Endometrial microvascular endothelial cells (primary cell): ENCODE measurements around the gene TOM1L2. TPM values are rescaled to one million over a fixed set of nuclear protein-coding genes. Genes with fewer than 3 reads are reported as not detected.
"Not testable (repeated sequence)": the region's sequence is repeated elsewhere in the genome, so short reads cannot be mapped to it uniquely, and the experiment has no call there.

Experiments used
- in situ Hi-C: cut with HindIII; loops from 2 replicates; pipeline ENCODE4 v1.10.0; 2017; ENCODE audit warnings: low sequenced_read_pairs, low pct_unique_long_range_greater_than_20kb; ENCODE audit errors: inconsistent ontology term
- total RNA-seq: library from RNA; depleted of rRNA; stranded (reverse); fragments of >200 nt; gene quantifications from one replicate; pipeline ENCODE4 v1.2.3, GENCODE V29; 2015; ENCODE audit errors: inconsistent ontology term

Gene TOM1L2
- total RNA-seq, 1 donor from 2014 or later, result 68.5 TPM

DNA sequence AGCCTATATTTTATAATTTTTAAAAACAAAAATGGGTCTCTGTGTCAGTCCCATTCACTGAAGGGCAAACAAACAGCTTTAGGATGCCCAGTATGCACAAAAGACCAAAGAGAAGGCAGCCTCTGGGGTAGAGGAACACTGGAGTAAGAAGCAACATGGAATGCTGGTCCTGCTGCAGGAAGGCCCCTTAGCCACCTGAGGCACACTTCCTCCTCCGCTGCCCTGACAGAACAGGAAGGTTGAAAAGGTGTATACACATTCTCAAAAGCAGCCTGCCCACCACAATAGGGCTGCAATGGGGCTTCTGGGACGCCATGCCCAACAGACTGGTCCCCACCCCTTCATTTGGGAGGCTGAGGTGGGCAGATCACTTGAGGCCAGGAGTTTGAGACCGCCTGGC, 19.5 kb downstream of the TOM1L2 start:
- in situ Hi-C loops, result no loop called here

DNA sequence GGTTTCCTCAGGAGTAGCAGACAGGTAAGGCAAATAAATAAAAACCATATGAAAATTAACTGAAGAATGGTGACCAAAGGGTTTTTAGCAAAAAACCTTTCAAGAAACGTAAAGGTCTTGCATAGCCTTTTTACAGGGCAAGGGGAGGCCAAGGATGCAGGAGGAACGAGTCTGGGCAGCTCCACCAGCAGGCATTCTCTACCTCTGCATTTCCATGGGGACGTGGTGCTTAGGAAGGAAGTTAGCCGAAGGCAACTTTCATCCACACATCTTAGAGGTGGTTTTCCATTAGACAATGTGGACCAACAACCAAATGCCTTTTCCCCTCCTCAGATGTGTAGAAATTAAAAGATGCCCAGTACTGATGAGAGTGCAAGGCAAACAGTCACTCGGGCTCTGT, 20.7 kb downstream of the TOM1L2 start:
- in situ Hi-C loops, result no loop called here

DNA sequence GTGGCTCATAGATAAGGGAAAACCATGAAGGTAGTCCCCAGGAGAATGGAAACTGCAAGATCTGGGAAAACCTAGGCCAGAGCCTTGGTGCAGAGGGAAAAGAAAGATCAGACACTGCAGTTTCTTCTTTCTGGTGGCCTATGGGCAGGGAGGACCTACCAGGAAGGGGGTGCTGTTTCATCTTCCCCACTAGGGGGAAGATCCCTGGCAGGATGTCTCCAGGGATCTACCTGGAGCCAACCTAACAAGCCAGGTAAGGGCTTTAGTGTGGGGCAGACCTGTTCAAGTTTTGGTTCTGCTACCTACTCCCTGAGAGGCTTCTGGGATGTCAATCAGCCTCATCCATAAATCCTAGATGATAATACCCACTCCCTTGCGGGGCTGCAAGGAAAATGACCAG, 21.4 kb downstream of the TOM1L2 start:
- in situ Hi-C loops, result no loop called here

DNA sequence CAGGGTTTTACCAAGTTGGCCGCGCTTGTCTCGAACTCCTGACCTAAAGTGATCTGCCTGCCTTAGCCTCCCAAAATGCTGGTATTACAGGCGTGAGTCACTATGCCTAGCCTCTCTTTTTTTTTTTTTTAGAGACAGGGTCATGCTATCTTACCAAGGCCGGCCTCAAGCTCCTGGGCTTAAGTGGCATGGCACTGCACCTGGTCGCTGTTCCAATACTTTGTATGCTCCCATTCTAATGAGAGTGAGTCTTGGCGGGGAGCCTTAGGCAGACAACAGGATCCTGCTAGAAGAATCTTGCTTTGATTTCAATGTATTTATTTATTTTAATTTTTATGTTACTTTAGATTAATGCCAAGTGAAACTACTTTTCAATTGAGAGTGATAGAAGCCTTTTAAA, 21.9 kb downstream of the TOM1L2 start:
- in situ Hi-C loops, result no loop called here

DNA sequence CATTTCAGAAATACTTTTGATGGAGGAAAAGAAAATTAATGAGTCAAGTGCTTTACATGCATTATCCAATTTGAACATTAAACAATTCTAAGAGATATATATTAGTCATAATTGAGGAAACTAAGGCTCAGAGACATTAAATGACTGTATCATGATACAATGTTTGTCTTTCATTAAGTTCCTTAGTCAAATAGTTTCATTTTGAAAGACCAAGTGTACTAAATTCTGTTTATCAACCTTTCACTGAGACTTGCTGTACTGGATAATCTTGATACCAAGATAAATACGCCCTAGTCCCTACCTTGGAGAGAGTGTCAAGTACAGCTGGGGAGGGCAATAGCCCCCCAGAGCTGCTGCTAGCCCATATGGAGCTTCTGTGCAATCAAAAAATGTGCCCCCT, 24.2 kb downstream of the TOM1L2 start:
- in situ Hi-C loops, result no loop called here

DNA sequence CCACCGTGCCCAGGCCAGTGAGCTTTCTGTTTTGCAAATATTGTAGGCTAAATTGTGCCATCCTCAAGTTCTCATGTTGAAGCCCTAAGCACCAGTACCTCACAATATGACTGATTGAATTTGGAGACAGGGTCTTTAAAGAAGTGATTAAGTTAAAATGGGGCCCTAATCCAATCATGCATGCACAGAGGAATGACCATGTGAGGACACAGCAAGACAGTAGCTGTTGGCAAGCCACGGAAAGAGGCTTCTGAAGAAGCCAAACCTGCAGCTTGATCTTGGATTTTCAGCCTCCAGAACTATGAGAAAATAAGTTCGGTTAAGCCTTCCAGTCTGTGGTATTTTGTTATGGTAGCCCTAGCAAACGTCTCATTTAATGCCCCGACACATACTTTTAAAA, 24.9 kb downstream of the TOM1L2 start:
- in situ Hi-C loops, result no loop called here

DNA sequence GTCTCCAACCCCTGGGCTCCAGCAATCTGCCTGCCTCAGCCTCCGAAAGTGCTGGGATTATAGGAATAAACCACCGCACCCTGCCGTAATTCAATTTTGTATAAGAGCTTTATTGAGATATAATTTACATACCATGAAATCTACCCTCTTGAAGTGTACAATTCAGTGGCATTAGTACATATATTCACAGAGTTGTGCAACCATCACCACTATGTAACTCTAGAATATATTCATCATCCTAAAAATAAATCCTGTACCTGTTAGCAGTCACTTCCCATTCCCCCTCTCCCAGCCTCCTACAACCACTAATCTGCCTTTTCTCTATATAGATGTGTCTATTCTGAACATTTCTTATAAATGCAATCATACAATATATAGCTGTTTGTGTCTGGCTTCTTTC, 26.1 kb downstream of the TOM1L2 start:
- in situ Hi-C loops, result no loop called here

DNA sequence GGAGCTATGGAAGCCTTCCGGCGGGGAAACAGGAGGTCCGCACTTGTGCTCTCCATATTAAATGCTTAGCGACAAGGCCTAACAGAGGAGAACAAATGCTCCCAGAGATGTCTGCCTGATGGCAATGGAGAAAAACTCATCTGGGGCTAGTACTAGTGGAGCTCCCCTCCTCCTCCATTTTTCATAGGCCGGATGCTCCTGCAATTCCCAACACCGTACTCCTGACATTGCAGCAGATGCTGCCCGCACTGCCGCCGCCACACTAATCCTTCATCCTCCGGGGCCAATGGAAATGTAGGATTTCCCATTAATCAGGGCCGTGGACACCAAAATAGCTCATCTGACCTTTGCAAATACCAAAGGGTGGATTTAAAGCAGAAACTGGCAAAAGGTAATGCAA, 27.5 kb downstream of the TOM1L2 start:
- in situ Hi-C loops, result no loop called here

DNA sequence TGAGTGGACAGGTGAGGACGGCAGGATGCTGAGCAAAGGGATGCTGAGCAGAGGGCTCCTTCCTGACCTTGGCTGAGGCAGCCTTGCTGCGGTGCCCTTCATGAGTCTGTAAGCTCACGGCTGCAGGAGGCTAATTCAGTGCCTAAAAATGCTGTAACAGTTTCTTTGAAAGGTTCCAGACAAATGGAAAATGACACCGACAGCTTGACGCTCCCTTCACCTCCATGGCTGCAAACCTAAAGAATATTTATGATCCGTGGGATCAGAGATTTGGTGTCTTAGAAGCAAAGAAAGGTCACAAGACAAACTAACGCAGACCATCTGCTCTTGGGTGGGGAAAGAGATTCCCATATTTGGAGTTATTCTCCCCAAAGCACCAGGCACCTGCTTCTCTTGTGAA, 28.0 kb downstream of the TOM1L2 start:
- in situ Hi-C loops, result no loop called here

DNA sequence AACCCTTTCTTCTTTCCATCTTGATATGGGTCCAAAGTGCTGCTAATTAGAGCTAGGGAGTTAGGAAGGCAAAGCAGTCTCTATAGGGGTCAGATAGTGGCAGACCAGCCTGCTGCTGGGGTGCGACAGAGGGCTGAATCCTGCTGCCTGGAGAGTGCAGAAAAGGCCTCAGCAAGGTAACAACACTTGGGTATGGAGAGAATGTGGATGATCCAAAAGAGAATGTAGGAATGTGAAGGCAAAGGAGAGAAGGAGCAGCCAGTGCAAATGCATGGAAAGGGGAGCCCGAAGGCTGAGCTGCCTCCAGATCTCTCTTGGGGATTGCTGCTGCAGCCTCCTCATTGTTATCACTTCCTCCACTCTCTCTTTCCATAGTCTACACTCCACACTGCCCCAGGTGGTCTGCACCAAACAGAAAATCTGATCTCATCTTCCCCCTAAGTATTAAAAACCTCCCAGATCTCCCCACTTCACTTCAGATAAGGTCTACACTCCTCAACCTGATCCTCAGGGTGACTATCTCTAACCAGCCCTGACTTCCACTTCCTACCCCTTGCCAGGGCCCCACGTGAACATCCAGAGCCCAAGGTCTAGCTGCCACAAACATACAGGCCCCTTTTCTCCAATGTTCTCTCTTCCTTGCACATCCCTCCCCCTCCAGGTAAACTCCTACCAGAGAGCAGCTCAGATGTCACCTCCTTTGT, 28.8 kb downstream of the TOM1L2 start:
- in situ Hi-C loops, result no loop called here

DNA sequence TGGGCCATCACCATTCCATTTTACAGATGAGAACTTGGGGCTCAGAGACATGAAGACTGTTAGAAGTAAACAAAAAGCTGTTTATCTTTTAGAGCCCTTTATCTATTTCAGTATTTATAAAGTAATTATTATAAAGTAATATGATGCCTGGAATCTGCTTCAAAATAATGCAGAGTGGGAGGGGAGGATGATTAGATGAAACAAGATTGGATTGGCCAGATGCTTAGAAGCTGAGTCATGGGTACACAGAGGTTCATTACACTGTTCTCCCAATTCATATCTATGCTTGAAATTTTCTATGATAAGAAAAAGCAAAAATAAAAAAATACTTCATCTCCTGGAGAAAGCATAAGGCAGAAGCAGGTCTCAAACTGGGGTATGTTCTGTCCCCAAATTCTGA, 29.4 kb downstream of the TOM1L2 start:
- in situ Hi-C loops, result no loop called here

DNA sequence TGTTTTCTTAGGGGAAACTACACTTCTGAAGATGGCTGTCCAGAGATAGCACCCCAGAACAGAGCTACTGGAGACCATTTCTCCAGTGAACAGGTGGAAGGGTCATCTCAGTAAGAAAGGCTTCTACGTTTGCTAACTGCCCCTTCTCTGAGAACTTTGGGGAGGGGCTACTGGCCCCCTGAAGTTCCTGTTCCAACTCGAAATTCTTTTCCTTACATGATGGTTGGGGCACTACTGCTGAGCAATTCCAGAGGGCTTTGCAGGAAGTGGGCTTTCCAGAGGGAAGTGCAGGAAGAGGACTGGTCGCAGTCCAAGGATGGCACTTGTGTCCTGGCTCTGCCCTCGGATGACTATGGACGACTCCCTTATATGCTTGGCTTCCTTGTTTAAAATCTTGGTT, 31.2 kb downstream of the TOM1L2 start:
- in situ Hi-C loops, result no loop called here

DNA sequence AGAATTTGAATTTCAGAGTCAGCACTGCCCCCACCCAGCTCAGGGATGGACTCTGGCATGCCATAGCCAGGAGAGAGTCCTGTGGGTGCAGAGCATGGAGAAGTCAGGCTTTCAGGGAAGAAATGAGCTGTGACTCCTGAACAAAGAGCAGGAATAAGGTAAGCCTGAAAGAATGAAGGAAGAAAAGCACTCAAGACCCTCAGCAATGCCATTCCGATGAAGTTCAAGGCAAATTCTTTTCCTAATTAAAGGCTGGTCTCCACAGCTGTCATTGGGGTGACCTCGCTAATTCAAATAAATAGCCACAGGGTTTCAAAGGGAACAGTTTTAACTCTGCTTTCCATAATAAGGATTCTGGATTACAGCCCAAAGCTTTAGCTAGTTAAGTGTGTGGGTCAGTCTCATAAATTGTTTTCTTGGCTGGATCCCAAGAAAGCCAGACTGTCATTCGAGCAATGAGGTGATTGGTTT, 31.7 kb downstream of the TOM1L2 start:
- in situ Hi-C loops, result no loop called here

DNA sequence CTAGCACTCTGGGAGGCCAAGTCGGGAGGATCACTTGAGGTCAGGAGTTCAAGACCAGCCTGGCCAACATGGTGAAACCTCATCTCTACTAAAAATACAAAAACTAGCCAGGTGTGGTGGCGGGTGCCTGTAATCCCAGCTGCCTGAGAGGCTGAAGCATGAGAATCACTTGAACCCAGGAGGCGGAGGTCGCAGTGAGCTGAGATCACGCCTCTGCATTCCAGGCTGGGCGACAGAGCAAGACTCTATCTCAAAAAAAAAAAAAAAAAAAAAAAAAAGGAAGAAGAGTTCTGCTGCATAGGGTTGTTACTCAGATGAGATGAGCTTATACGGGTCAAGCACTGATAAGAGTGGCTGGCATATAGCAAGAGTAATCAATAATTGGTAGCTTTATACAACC, 32.3 kb downstream of the TOM1L2 start:
- in situ Hi-C loops, result not testable (repeated sequence)

DNA sequence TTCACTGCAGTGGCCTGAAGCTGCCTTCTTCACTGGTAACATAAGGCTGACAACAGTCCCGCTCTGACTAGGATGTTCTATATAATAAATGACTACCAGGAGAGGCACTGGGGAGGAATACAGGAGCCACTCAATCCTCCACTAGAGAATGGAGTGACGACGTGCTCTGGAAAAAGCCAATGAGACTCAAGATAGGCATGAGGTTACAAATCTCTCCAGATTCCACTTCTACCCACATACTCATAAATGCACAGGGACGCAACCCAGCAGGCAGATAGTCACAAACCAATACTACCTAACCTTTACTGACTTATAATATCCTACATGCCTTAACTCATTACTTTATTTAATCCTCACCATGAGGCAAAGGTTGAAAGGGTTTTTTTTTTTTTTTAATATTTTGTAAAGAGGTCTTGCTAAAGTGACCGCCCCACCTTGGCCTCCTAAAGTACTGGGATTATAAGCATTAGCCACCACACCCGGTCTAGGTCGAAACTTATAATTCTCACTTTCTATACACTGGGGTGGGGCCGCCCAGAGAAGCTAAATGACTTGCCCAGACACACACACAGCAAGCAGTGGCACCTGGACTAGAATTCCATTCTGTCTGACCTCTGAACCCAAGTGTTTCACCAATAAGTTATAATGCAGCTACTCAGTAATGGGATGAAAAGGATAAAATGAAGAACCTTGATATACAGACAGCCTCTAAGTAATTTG, 33.7 kb downstream of the TOM1L2 start:
- in situ Hi-C loops, result no loop called here

DNA sequence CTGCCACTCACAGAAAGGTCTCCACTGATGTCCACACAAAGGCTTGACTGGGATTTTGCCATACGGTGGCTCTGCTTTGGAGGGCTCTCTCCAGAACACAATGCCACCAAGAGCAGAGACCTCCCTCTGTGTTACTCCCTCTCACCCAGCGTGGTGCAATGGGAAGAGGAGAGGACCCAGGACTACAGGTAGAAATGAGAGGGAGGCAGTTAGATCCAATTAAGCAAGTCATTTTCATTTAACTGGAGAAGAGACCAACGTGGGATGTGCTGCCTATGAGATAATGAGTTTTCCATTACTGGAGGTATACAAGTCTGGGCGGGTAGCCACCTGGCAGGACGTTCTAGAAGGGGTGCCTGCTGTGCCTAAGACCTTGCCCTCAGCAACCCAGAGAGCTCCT, 34.2 kb downstream of the TOM1L2 start:
- in situ Hi-C loops, result no loop called here

DNA sequence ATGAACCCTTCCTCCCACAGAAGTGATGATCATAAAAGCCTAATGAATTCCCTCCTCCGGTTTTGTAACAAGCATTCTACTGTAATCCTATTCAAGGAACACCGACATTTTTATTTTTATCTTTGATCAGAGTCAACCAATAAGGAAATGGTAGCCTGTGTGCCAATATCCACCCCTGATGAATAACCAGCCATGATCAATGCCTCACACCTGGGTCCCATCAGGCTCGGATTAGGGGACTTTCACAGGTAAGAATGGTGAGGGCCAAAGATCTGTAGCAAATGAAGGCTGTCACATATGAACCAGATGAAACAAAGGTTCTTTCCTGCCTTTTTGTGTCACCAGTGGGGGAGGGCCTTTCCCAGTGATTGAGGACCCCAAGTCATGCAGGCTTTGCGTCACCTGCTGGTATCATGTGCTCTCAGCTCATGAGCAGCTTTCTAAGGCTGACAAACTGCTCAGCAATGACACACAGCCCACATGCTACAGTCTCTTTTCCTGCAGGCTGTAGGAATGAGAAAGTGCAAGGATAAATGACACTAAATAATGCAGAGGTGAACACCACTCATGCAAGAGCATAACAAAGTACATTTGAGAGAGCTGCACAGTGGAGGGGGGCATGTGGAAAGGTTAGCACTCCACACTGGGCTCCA, 34.9 kb downstream of the TOM1L2 start:
- in situ Hi-C loops, result no loop called here

DNA sequence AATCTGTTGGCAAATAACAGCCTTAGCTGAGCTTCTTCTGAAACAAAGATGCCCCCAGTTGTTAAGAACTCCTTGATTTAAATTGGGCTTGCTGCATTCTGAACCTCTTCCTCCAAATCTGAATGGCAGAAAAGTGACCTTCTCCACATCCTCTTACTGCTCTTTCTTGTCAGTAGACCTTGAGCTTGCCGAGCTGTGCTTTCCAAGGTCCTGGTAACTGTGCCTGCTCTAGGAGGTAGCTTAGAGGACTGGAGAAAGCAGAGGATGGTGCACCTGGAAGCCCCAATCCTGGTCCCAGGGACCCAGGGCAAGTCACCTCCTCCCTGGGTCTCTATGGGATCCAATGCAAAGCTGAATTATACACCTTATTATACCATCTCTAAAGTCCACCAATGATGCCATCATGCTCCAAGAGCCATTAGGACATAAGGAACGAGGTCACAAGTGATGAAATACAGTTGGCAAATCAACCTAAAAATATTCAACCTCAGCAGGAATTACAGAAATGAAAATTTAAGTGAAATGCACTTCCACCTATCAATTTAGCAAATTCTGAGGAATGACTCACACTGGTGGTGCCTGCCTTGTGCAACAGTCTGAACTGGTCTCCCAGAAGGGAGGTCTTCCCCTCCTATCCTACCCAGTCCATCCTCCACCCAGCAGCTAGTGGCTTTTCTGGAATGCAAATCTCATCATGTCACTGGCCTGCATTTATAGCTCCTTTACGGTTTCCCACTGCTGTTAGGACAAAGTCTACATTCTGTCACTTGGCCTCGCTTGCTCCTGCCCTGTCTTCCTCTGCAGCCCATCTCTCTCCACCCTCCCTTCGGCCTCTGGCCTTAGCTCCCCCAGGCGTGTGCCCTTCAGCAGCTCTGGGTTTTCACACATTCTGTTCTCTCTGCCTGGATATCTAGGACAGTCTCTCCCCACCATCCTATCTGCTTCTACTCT, 36.6 kb downstream of the TOM1L2 start:
- in situ Hi-C loops, result no loop called here

DNA sequence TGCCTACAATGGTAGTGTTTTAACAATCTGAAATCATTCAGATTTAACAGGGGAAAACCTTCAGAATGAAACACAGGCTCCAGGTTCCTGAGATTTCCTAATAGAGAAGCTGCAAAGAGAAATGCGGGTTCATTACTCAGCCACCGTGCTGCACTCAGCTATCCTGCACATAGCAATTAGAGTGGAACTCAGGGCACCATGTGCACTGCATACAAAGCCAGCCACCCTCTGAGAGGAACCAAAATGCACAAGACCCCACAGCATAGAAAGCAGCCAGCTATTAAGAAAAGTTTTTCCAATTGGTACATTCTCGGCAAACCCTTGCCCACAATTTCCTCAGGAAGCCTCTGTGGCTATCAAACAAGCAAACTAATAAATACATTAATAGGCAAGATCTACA, 37.4 kb downstream of the TOM1L2 start:
- in situ Hi-C loops, result no loop called here
